NCI-H146 treated with DMSO at 0.1 percent for 48 hours (cell line): Measurements from ENCODE around the gene AP5B1.

Experiments used
- DNase-seq: peaks from one replicate; lab custom pipeline; 2025; ENCODE audit not compliant: unreplicated experiment; lab: John Stamatoyannopoulos, UW

Gene AP5B1, protein sequence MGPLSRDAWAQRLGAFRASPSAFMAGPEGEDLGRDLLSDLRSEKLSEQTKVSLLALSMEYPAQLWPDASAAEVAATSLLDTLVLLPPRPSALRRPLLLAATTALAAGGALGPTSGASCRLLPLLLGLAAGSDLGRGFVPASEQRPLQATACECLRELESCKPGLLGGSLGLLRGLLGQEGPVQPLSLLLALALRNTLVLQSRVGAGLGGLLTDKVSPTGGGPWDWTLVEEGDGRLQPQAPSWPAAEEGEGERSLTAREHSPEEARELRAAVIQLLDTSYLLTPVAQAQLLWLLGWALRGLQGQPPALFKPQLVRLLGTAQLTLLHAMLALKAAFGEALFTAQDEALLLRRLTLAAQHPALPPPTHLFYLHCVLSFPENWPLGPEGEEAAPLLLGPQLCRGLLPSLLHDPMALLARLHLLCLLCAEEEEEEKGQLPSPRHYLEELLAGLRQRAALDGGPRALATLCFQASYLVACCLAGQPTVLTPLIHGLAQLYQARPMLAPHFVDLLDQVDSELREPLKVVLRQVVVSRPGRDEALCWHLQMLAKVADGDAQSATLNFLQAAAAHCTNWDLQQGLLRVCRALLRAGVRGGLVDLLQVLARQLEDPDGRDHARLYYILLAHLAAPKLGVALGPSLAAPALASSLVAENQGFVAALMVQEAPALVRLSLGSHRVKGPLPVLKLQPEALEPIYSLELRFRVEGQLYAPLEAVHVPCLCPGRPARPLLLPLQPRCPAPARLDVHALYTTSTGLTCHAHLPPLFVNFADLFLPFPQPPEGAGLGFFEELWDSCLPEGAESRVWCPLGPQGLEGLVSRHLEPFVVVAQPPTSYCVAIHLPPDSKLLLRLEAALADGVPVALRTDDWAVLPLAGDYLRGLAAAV

DNA sequence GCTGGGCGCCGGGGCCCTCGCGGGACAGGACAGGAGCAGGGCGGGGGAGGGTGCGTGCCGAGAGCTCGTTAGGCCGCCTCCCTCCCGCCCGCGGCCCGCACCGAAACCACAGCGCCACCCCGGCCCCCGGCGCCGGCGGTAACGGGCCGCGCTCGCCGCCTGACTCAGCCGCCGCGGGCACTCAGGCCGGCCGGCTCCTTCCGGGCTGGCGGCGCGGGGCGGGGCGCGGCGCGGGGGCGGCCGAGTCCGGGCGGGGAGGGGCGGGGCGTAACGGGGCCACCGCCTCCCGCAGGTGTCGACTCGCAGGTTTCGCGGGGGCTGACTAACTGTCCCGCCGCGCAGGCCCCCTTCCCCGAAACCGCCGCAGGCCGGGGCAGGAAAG is at the start of gene AP5B1:
TSS of gene AP5B1 (minus strand) at position 207 of the 382 bp plus-strand sequence. CDS start 385 bp downstream, outside the sequence.
- DNase-seq: no peak

DNA sequence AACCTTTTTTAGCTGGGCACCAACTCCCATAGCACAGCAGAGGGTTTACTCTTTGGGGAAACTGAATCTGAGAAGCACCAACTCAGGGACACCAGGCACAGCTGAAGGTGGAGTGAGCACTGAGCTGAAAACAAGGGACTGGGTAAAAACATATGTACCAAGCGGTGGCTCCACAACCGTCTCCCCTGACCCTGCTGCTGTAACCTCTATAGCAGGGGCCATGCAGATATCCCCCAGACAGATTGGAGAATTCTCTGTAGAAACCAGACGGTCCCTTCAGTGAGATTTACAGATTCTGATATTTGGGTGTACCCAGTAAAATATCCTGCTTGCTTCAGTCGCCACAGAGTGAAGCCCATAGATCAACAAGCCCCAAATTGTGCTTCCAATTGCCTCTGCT is 48.7 kb upstream of the AP5B1 start:
- no peak for DNase-seq

DNA sequence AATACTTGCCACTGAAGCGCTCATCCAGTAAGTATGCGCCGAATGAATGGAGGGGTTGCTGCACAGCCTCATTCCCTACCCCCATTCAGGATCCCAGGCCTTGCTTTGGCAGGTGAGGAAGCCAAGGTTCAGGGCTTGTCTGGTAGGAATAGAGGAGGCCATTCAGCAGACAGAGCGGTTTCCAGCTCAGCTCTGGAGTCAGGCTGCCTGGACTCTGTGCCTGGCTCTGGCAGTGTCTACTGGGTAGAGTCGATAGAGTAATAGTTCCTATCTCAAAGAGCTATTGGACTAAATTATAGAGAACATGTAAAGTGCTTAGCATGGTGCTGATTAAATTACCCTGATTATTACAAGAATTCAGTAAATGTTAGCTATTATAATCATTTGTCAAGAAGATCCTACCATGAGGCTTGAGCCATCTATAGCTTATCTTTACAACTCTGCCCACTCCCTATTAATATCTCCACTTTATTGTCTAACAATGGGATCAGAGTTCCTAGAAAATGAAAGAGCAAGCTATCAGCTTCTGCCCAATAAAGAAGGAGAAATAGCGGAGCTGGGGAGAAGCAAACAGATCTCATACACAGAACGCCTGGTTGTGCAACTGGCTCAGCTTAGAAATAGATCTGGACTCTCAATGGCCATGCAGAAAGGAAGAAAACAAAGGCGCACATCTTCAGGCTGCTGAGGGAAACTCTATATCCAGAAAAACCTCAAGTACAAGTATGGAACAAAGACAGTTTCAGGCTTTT is 46.4 kb upstream of the AP5B1 start:
- DNase-seq: peak; percentile 10

DNA sequence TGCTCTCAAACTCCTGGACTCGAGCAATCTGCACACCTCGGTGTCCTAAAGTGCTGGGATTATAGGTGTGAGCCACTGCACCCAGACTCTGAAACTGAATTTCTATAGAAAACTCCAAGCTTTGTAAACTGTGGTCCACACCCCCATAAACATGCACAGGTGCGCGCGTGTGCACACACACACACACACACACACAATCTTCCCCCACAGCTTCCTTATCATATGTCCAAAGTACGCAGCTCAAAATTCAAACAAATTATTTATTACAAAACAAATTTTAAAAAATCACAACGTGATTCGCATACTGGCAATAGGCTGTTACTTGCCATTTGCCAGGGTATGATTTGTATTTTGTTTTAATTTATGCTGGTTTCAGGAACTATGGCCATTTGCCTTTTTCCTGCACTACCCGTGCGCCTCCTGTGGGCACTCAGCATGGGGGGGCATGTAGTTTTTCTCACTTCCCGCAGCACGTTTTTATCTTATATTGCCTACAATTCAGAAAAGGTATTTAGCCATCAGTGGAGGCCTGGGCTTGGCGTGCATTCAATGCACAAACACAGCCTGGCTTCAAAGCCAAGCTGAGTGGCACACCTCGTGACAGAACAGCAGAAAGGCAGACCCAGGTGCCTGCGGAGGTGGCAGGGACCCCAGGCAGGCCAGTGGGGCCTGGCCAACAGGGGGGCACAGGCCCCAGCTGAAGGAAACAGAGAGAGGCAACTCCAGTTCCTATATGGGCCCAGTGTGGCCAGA is 42.2 kb upstream of the AP5B1 start:
- no peak for DNase-seq

DNA sequence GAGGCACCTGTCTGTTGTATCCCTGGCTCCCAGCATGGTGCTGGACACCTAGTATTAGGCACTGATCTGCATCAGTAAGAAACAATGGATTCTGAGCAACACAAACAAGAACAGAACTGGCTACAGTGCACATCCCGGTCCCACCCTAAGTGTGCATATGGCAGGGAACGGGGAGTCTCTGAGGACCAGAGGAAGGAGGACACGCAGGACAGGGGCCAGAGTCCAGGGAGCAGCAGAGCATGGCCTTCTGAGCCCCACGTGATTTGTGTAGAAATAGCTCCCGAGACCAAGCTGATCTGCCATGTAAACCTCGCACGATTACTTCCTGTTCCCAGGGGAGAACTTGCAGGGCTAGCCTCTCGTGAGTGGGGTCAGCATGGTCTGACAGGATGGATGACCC is 40.3 kb upstream of the AP5B1 start:
- DNase-seq: peak; percentile 88

DNA sequence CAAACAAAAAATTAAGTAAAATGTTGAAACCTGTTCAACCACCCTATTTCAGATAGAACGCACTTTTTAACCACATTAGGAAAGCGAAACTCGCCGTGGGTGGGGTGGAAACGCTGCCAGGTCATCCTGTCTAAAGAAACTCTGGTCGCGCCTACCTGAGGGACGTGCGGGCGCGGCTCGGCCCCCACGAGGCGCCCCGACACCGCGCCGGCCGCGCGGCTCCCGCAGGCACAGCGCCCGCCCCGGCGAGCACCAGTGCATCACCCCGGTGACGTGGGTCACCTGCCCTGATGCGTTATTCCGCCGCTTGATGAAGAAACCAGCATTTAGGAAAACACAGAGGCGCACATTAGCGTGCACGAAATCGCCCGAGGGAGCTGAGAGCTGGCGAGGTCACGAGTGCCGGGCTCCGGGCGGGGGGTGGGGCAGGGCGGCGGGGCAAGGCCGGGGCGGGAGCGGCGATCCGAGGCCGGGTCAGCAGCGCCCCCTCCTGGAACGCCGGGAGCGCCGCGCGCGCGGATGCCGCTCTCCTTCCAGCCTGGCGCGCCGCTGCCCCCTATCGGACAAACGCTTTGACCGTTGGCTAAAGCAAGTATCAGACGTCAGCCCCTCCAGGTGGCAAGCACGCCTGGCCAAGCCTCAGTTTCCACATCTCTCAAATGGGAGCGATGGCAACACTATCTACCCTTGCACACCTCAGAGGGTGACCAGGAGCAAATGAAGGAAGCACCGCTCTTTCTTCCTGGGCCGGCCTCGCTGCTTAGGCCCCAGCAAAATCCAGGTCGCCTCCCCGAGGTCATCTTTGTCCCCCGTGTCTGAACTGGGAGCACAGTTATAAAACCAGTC is 37.3 kb upstream of the AP5B1 start:
- peak; percentile 76 for DNase-seq

DNA sequence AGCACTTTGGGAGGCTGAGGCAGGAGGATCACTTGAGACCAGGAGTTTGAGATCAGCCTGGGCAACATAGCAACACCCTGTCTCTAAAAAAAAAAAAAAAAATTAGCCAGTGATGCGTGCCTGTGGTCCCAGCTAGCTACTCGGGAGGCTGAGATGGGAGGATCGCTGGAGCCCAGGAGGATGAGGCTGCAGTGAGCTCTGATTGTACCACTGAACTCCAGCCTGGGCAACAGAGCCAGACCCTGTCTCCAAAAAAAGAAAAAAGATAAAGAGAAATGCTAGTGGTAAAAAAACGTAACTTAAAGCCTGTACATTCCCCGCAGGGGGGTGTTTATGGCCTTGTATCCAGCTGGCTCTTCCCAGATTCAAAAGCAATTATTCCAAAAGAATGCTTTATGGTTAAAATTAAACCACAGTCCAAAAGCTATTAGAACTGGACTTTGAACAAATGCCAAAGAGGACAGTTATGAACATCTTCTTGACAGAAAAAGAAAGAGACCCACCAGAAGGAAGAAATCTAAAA is 36.6 kb upstream of the AP5B1 start:
- no peak for DNase-seq

DNA sequence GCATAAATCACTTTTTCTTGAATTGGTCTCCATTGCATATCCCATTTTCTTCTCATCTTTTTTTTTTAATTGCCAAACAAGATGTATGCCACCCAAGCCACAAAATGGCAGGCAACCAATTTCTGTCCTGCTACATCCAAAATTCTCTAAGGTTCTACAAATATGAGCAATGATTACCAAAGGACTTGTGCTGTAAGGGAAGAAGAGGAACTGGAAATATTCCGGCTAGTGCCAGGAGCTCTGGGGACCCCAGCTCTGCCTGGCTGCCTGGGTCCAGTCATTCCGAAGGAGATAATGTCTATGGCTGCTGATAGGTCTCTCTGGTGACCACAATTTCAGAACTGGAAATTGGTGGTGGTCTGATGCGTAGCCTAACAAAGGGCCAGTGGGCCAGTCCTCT is 35.9 kb upstream of the AP5B1 start:
- no peak for DNase-seq

DNA sequence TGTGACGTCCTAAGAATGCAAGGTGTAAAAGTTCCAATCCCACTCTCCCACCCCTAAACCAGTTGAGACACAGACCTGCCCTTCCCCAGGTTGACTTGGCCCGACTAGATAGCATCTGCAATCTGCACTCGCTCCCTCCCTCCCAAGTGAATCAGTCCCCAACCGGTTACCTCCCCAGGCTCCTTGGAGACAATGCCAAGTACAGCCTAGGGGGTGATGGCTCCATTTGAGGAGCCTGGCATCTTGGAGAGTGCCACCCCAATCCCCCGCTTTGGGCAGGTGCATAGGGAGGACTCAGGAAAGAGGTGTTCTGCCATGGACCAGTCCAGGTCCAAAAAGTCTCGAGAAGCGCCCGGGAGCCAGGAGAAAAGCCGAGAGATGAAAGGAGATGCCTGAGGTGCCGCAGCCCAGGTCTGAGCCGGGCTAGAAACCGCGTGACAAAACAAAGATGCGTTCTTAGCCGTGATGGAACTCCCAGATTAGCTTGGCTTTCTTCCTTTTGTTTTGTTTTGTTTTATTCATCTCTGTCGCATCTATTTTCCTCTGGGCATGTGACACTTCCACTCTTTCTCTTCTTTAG is 34.3 kb upstream of the AP5B1 start:
- DNase-seq: no peak

DNA sequence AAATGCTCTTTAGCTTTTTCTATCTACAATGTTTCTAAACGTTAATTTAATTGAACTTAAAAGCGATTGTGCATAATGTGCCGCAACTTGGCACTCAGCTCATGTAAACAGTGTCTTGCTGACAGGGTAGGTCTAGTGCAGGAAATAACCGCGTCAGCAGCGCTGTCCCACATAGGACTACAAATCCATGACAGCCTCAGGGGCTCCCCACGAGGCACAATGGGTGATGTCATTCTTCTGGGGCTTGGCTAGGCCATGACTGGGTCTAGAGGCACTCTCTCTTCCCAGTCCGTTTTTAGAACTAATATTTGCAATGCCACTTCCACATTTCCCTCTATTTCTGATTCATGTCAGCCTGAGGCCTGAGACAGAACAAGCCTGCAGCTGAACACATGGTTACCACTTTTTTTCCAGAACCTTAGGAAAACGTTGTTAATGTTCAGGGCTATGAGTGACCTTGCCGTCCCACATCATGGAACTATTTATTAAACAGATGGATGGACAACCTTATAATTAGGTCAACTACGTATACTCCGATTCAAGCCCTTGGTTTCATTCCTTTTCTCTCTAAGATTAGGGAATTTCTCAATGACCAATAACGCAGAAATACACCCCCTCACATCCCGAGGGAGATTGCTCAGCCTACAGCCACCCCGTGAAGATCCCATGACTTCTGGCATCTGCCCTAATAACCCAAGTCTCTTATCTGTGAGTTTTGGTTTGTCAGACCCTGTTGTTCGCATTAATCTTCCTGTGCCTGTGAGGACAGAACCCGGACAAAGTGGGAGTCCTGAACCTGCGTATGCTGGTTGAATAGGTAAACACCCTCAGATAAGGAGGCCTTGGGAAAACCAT is 33.6 kb upstream of the AP5B1 start:
- DNase-seq: no peak

DNA sequence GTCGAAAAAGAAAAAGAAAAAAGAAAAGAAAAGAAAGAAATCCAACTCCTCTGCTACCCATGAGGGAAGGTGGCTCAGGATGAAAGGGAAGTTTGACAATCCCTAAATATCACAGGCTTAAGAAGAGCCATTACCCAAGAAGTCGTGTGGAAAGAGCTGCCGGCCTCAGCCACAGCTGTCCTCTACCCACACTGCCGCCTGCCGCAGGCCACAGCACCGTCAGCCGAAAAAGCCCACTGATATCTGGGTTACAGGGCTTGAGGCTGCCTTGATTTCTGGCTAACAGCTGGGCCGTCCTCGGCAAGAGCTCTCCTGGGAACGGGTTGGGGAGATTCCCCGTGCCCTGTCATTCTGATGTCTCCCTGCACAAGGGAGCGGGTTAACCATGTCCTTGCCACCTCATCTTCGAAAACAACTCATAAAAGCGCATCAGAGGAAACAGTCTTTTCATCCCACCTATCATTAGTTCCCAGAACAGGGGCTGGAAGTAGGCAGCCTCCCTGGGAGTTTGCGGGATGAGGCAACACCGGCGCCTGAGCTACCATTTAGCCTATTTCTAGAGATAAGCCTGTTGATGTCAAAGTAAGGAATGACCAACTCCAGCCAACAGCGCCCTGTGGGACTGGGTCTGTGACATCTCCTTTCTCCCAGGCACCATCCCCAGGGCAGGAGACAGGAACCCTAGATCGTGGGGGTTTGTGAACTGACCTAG is 31.1 kb upstream of the AP5B1 start:
- DNase-seq: no peak

DNA sequence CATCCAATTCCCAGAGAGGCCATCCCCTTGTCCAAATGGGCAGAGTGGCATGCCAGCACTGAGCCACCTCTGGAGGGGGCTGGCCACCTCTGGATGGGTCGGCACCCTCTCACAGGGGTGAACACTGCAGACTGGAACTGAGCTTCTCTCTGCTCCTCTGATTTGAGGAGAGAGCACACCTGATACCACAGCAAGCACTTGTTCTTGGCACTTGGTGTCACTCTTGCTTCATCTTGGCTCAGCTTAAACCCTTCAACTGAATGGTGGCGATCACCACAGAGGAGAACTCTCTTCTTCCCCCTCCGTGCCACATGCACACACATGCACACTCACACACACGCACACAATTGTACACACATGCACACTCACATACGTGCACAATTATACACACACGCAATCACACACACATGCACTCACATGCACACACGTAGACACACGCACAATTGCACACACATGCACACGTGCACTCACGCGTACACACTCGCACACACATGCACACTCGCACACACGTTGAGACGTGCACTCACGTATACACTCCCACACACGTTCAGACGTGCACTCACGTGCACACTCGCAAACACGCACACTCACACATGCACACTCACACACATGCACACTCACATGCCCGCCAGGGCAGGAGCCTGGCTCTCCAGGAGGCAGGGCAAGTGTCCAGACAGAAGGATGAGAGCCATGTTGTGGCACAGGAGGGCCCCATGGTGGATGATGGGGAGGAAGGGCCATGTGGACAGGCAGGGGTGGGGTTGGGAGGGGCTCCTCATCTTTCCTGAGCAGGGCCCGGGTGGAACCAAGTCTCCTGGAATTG is 29.5 kb upstream of the AP5B1 start:
- no peak for DNase-seq

DNA sequence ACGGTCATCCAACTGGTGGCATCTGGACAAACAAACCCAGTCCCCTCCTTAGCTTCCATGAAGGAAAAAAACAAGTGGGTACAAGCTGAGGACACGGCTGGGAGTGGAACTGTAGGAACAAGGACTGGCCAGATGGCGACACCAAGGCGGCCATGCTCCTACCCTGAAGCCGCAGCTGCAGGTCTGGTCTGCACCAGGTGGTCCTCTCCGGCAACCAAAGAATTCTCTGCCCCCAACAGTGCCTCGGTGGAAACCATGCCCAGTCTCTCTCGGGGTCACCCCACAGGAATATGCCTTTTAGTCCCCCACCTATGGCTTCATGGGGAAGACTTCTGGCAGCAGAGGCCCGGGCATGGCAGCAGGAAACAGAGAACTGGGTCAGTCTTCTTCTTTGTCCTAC is 28.7 kb upstream of the AP5B1 start:
- no peak for DNase-seq

DNA sequence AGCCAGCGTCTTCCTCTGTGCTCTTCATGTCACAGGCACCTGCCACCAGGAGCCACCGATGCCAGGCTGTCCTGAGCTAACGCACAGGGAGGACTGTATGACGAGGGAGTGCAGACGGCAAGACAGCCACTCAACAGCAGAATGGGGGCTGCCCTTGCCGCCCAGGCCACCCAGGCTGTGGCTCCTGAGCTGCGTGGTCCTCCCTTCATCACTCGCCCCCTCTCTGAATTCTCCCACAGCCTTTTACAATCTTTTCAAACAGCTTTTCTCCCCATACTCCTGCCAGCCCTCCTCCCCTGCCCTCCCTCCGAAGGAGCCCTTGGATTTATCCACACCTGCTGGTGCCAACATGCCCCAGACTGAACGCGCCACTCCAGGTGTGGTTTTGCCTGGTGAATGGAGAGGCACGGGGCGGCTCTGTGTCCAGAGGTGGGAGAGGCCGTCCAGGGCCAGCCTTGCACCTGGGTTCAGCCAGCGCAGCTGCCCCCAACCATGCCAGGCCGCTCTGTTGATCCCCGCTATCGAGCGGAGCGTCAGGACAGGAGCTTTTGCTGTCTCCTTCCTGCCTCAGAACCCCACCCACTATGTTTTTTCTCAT is 28.1 kb upstream of the AP5B1 start:
- no peak for DNase-seq

DNA sequence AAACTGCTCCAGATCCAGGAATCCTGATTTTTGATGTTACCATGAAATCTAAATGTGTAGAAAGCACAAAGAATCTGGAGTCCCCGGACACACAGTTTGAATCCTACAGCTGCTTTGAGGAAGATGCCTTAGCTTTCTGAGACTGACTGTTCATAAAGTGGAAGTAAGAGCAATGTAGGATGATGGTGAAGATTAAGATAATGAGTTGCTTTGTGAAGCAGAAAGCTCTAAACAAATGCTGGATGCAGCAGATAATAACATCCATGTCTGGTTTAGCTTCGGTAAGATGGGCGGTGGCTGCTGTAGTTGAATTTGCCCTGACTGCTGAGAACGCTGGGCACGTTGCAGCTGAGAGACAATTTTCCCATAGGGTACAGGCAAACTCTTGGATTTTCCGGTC is 26.2 kb upstream of the AP5B1 start:
- no peak for DNase-seq

DNA sequence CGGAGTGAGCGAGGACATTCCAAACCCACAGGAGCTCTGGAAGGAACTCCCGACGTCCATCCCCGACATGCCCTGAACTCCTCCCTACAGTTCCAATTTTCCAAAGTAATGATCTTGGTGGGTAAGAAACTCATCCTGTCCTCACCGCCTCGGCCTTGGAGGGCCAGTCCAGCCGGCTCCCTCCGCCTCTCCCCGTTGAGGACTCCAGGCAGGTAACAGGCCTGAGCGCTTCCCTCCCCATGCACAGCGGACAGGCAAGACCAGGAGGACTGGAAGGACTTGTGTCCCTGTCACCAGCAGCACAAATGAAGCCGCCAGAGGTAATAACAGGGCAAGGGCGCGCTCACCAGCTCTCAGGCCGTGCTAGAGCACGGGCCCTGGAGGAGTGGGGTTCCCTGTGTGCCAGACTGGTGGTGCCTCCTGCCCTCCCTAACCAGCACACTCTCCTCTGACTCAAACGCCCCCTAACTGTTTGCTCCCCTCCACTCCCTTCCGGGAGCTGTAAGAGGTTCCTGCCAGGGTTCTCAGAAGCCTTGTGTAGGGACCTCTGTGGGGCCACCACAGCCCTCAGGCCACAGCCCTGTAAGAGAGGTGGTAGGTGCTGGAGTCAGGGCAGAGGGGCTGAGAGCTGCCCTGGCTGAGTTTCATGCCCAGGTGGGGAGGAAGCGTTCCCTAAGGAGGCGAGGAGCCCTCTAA is 23.2 kb upstream of the AP5B1 start:
- DNase-seq: no peak
